H9 (cell line): ENCODE data around the gene DND1. TPM values are rescaled to one million over a fixed set of nuclear protein-coding genes. Genes with fewer than 3 reads are reported as not detected.

Experiments
- DNase-seq: peaks from one replicate; pipeline ENCODE4 v3.0.0-alpha.2; 2017
- H2AFZ ChIP-seq: one replicate; pipeline ENCODE4 v1.6.1; 2013; ENCODE audit warnings: mild to moderate bottlenecking, low read length, control low read depth, moderate library complexity
- H2AK5ac ChIP-seq: 2 replicates; pipeline ENCODE4 v1.6.1; 2013; ENCODE audit warnings: low read length, control low read depth, mixed read lengths; ENCODE audit not compliant: insufficient read length
- H2BK120ac ChIP-seq: one replicate; pipeline ENCODE4 v1.6.1; 2013; ENCODE audit warnings: low read depth, mild to moderate bottlenecking, low read length, control low read depth, inconsistent platforms; ENCODE audit not compliant: poor library complexity, severe bottlenecking
- H2BK12ac ChIP-seq: 2 replicates; pipeline ENCODE4 v1.6.1; 2013; ENCODE audit warnings: low read length, control low read depth, mixed read lengths, low read depth; ENCODE audit not compliant: insufficient read length
- H2BK15ac ChIP-seq: 2 replicates; pipeline ENCODE4 v1.6.1; 2013; ENCODE audit warnings: low read depth, low read length, control low read depth
- H2BK20ac ChIP-seq: one replicate; pipeline ENCODE4 v1.6.1; 2013; ENCODE audit warnings: low read depth, mild to moderate bottlenecking, low read length, control low read depth, inconsistent platforms; ENCODE audit not compliant: poor library complexity, severe bottlenecking
- H2BK5ac ChIP-seq: 2 replicates; pipeline ENCODE4 v1.6.1; 2013; ENCODE audit warnings: low read length, control low read depth, mixed read lengths; ENCODE audit not compliant: insufficient read length
- H3K14ac ChIP-seq: 2 replicates; pipeline ENCODE4 v1.6.1; 2013; ENCODE audit warnings: low read length, control low read depth; ENCODE audit not compliant: insufficient read depth
- H3K18ac ChIP-seq: 2 replicates; pipeline ENCODE4 v1.6.1; 2013; ENCODE audit warnings: low read depth, mild to moderate bottlenecking, mixed read lengths, low read length, control low read depth; ENCODE audit not compliant: insufficient read length
- H3K23ac ChIP-seq: 2 replicates; pipeline ENCODE4 v1.6.1; 2013; ENCODE audit warnings: low read length, control low read depth, mixed read lengths, low read depth; ENCODE audit not compliant: insufficient read length
- H3K23me2 ChIP-seq: 2 replicates; pipeline ENCODE4 v1.6.1; 2013; ENCODE audit warnings: low read depth, mild to moderate bottlenecking, mixed read lengths, low read length, control low read depth; ENCODE audit not compliant: insufficient read length, poor library complexity, severe bottlenecking
- H3K27ac ChIP-seq: 2 replicates; pipeline ENCODE4 v1.5.1; 2013; ENCODE audit warnings: low read length, control low read depth, mixed read lengths, low read depth; ENCODE audit not compliant: insufficient read length
- H3K27me3 ChIP-seq: 2 replicates; pipeline ENCODE4 v1.6.1; 2013; ENCODE audit warnings: low read length, control low read depth, inconsistent platforms; ENCODE audit not compliant: insufficient read depth
- H3K4ac ChIP-seq: 2 replicates; pipeline ENCODE4 v1.6.1; 2013; ENCODE audit warnings: low read depth, mild to moderate bottlenecking, control low read depth, inconsistent platforms, low read length, moderate library complexity
- H3K4me1 ChIP-seq: 2 replicates; pipeline ENCODE4 v1.6.1; 2013; ENCODE audit warnings: low read length, control low read depth, inconsistent platforms; ENCODE audit not compliant: insufficient read depth
- H3K4me2 ChIP-seq: 2 replicates; pipeline ENCODE4 v1.6.1; 2013; ENCODE audit warnings: low read length, control low read depth, mixed read lengths; ENCODE audit not compliant: insufficient read length, insufficient read depth
- H3K56ac ChIP-seq: 2 replicates; pipeline ENCODE4 v1.6.1; 2013; ENCODE audit warnings: low read depth, mild to moderate bottlenecking, mixed read lengths, low read length, control low read depth; ENCODE audit not compliant: insufficient read length
- H3K79me1 ChIP-seq: 2 replicates; pipeline ENCODE4 v1.6.1; 2013; ENCODE audit warnings: low read depth, mild to moderate bottlenecking, moderate library complexity, low read length, control low read depth, inconsistent platforms; ENCODE audit not compliant: insufficient read depth, poor library complexity, severe bottlenecking
- H3K79me2 ChIP-seq: 2 replicates; pipeline ENCODE4 v1.6.1; 2013; ENCODE audit warnings: low read length, control low read depth, inconsistent platforms; ENCODE audit not compliant: insufficient read depth
- H3K9ac ChIP-seq: 2 replicates; pipeline ENCODE4 v1.6.1; 2013; ENCODE audit warnings: low read length, control low read depth, mixed read lengths; ENCODE audit not compliant: insufficient read length; ENCODE audit errors: extremely low read depth
- H3K9me3 ChIP-seq: one replicate; pipeline ENCODE4 v1.6.1; 2013; ENCODE audit warnings: low read depth, low read length, inconsistent platforms; ENCODE audit not compliant: control insufficient read depth
- H3T11ph ChIP-seq: one replicate; pipeline ENCODE4 v1.6.1; 2013; ENCODE audit warnings: mild to moderate bottlenecking, low read length, control low read depth, inconsistent platforms
- H4K20me1 ChIP-seq: one replicate; pipeline ENCODE4 v1.6.1; 2013; ENCODE audit not compliant: control insufficient read depth, insufficient read length, insufficient read depth
- H4K5ac ChIP-seq: 2 replicates; pipeline ENCODE4 v1.6.1; 2013; ENCODE audit warnings: low read depth, mild to moderate bottlenecking, mixed read lengths, low read length, control low read depth; ENCODE audit not compliant: insufficient read length
- H4K8ac ChIP-seq: replicated peaks from 2 replicates; pipeline ENCODE4 v1.6.1; 2013; ENCODE audit warnings: low read length, control low read depth, mixed read lengths, low read depth; ENCODE audit not compliant: insufficient read length
- H4K91ac ChIP-seq: 2 replicates; pipeline ENCODE4 v1.6.1; 2013; ENCODE audit warnings: low read depth, mild to moderate bottlenecking, moderate library complexity, mixed read lengths, low read length, control low read depth; ENCODE audit not compliant: insufficient read length
- H3K27ac Mint-ChIP-seq, 3 experiments: 2 replicates in 2 of 3; 3 replicates in 1 of 3; pipeline ENCODE4 v1.8.0; 2020 to 2021; ENCODE audit warnings: mixed read lengths in 3 of 3, mild to moderate bottlenecking in 1 of 3, moderate library complexity in 1 of 3
- H3K27me3 Mint-ChIP-seq: 2 replicates; pipeline ENCODE4 v1.8.0; 2021; ENCODE audit warnings: low read depth, mild to moderate bottlenecking, moderate library complexity, mixed read lengths
- H3K36me3 Mint-ChIP-seq, 3 experiments: 2 replicates in 2 of 3; 3 replicates in 1 of 3; pipeline ENCODE4 v1.8.0; 2020 to 2021; ENCODE audit warnings: low read depth in 3 of 3, mixed read lengths in 3 of 3; ENCODE audit not compliant: insufficient read depth in 1 of 3
- H3K4me1 Mint-ChIP-seq, 2 experiments: 2 replicates each; pipeline ENCODE4 v1.8.0; 2020; ENCODE audit warnings: mixed read lengths in 2 of 2
- H3K4me3 Mint-ChIP-seq, 2 experiments: 2 replicates in 1 of 2; 3 replicates in 1 of 2; pipeline ENCODE4 v1.8.0; 2020 to 2021; ENCODE audit warnings: mild to moderate bottlenecking in 2 of 2, mixed read lengths in 2 of 2, moderate library complexity in 1 of 2
- H3K9me3 Mint-ChIP-seq, 2 experiments: 2 replicates in 1 of 2; 3 replicates in 1 of 2; pipeline ENCODE4 v1.8.0; 2020; ENCODE audit warnings: mild to moderate bottlenecking in 2 of 2, mixed read lengths in 2 of 2, moderate library complexity in 1 of 2
- CTCF ChIP-seq: fragments of 200-600 bp; sonication (generic); conservative IDR thresholded peaks from 3 replicates; pipeline ENCODE4 v1.8.0; 2021; ENCODE audit warnings: antibody characterized with exemption, mild to moderate bottlenecking
- whole genome bisulfite sequencing: extraction: QIAGEN DNeasy Blood & Tissue Kit; methylation state at CpG from one replicate; pipeline ENCODE4 v1.1.7; 2013; ENCODE audit warnings: missing lambda C conversion rate, low lambda C conversion rate, mixed read lengths; ENCODE audit not compliant: insufficient read length; ENCODE audit errors: extremely low coverage; 5-methylcytosine and 5-hydroxymethylcytosine counted together
- total RNA-seq: library from RNA; stranded (reverse); gene quantifications from 2 replicates; pipeline ENCODE4 v1.2.1, GENCODE V29; 2021

The DND1 gene
- total RNA-seq, 1 experiment from 2014 or later = 2.4 TPM

- no peaks in the 10 kb centered on the region for H3K27me3 ChIP-seq
- no peak overlapping the region for H2BK15ac ChIP-seq
- H3K18ac ChIP-seq = no peak overlapping the region
- H4K5ac ChIP-seq = no peak overlapping the region
- no peak for TF ChIP-seq CTCF
- no peak overlapping the region for H2BK12ac ChIP-seq
- H4K20me1 ChIP-seq = no peaks in the 10 kb centered on the region
- no peak overlapping the region for H3K4me2 ChIP-seq
- no peak overlapping the region for H3K23ac ChIP-seq
- Mint-ChIP-seq H3K4me1 (peaks cover 6 to 12% of the 10 kb centered on the region in 2 experiments), H3K27me3 (peaks cover 6% of the 10 kb centered on the region), H3K27ac (no peak overlapping the region), H3K36me3 (peaks cover 0 to 5% (median 0%) of the 10 kb centered on the region in 3 experiments; a peak in 3 of 7 replicates), H3K4me3 (peak overlapping the region in 1 of 2 experiments; percentile 79; a peak in 1 of 5 replicates), H3K9me3 (no peaks in the 10 kb centered on the region; a peak in 1 of 5 replicates)
- DNase-seq = no peak
- H2BK120ac ChIP-seq = no peak overlapping the region
- no peaks in the 10 kb centered on the region for H3K79me2 ChIP-seq
- no peak overlapping the region for H2BK5ac ChIP-seq
- H3K4me1 ChIP-seq = no peaks in the 10 kb centered on the region
- H3K56ac ChIP-seq = no peak overlapping the region
- no peak overlapping the region for H2AK5ac ChIP-seq
- no peak overlapping the region for H3K4ac ChIP-seq
- H2BK20ac ChIP-seq = no peak overlapping the region
- H3T11ph ChIP-seq = no peak overlapping the region
- no peak overlapping the region for H3K9ac ChIP-seq
- H3K9me3 ChIP-seq = no peaks in the 10 kb centered on the region
- no peak overlapping the region for H3K27ac ChIP-seq
- no peaks in the 10 kb centered on the region for H3K79me1 ChIP-seq
- no peak overlapping the region for H3K14ac ChIP-seq
- WGBS = no CpG with 5 or more reads among the region's 1 CpG
- H3K23me2 ChIP-seq = peaks cover 2% of the 10 kb centered on the region
- no peak overlapping the region for H2AFZ ChIP-seq
- no peak overlapping the region for H4K91ac ChIP-seq
- no peak overlapping the region for H4K8ac ChIP-seq
Observed at GRCh38 chr5:140711794-140712193, 38.4 kb upstream of the DND1 start.
